KG1 (cell line): ENCODE data around the gene LRRFIP2.

ENCODE experiments used
- DNase-seq: peaks from one replicate; lab custom pipeline; 2025; lab: John Stamatoyannopoulos, UW

The LRRFIP2 gene

DNA sequence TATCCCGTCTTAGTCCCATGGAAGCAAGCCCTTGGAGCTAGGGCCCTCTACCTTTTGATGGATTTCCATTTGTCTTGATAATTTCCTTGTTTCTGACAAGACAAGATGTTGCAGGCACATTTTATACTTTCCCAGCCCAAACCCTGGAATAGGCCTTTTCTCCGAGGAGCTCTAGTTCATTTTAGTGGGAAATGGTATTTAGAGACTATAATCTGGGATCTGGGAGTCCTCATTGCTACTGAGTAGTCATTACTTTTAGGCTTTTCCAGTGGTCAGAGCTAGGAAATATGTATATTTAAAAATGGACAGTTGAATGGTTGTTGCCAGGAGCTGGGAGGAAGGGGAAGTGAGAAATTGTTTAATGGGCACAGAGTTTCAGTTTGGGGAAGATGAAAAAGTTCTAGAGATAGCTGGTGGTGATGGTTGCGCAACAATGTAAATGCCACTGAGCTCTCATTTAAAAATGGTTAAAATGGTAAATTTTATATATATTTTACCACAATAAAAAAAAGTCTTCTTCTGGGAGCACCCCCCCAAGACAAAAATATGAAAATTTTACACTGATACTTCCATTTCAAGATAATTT lies 149.5 kb downstream of the LRRFIP2 start:
- DNase-seq = peak; percentile 32

DNA sequence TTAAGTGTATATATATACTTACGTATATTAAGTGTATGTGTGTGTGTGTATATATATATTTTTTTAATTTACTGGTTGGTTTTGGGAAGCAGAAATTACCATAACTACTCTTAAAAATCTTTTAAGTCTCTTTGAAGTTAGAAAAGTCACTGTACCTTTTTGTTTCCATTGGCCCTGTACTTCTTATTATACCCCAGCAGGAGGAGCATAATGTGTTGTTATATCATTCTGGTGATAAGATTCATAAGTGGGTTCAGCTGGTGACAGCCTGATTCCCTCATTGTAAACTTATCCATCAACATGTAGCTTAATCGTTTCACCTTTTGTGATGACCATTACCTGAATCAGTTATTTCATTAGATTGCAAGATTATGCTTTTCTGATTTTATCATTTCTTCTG lies 150.3 kb downstream of the LRRFIP2 start:
- no peak for DNase-seq

- DNase-seq = no peak
These were observed 156.7 kb downstream of the LRRFIP2 start for GRCh38 chr3:37017683-37018082.

DNA sequence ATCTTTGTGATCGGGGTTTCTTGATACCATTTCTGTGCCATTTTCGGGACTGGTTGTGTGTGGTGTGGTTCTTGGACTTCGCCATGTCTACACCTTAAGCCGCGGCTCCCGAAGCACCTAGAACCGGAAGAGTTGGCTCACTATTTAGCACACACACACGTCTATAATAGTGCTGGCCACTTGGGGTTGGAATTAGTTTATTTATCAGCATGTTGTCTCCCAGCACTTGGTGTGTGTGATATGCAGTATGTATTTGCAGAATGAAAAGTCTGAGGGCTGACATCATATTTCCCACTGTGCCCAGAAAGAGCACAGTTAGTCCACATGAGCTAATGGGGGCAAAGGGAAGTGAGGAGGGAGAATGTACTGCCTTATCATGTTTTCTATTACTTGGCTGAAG lies 157.5 kb downstream of the LRRFIP2 start:
- DNase-seq = no peak

- no peak for DNase-seq
These were observed 158.7 kb downstream of the LRRFIP2 start for GRCh38 chr3:37015642-37016041.

DNA sequence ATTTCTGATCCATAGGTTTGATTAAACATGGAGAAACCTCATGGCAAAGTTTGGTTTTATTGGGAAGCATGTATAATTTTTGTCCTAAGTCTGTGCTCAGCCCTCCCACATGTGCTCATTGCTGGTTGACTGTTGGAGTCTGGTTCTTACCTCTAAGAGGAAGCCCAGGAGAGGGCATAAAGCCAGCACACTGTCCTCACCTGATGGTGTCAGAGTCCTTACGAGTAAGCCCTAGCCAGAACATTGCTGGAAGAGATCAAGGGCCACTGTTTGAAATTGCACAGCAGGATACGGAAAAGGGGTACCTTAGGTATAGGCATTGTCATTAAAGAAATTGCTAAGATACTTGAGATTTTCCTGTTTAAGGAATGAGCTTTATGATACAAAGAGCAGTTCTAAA lies 159.8 kb downstream of the LRRFIP2 start:
- no peak for DNase-seq
